ENCODE results near the gene HERC4. TPM values are rescaled to one million over a fixed set of nuclear protein-coding genes. Genes with fewer than 3 reads are reported as not detected.

The HERC4 gene
- total RNA-seq, 1 experiment from 2014 or later: 36.5 TPM

- Histone ChIP-seq H3K79me2 (ENCODE audit: insufficient read depth, low read length) (peaks cover 11% of the 10 kb centered on the region), H3K9me2 (ENCODE audit: insufficient read depth) (no peaks in the 10 kb centered on the region), H3K9me3 (ENCODE audit: control insufficient read depth in 1 of 2, insufficient read depth in 1 of 2, low read depth in 1 of 2, low read length in 2 of 2) (no peaks in the 10 kb centered on the region), H2AFZ (ENCODE audit: low read depth, low read length, poor library complexity, severe bottlenecking) (no peak overlapping the region), H3K27me3 (ENCODE audit: insufficient read depth, low read length) (no peaks in the 10 kb centered on the region), H4K20me1 (ENCODE audit: insufficient read depth) (no peaks in the 10 kb centered on the region), H3K36me3 (ENCODE audit: control insufficient read depth in 1 of 2, insufficient read depth in 2 of 2, low read length in 2 of 2) (no peaks in the 10 kb centered on the region), H3K4me1 (ENCODE audit: control insufficient read depth in 1 of 2, insufficient read depth in 2 of 2, low read length in 2 of 2) (no peaks in the 10 kb centered on the region), H3K27ac (ENCODE audit: low read depth, low read length) (no peak overlapping the region), H3K9ac (ENCODE audit: low read length) (no peak overlapping the region), H3K4me2 (ENCODE audit: low read length) (no peak overlapping the region), H3K4me3 (replicated peaks in 1 of 2; ENCODE audit: low read depth in 1 of 2, low read length in 2 of 2) (no peak overlapping the region)
- RAD21 ChIA-PET (ENCODE audit: low non-redundant PET in 1 of 2, low total read pairs in 2 of 2, uncharacterized antibody in 2 of 2, unreplicated experiment in 2 of 2): no interaction called here
- no TSS peak for BruUV-seq (replicated peaks)
- TF ChIP-seq SIN3A (IDR thresholded peaks at IDR 0.05; ENCODE audit: low read depth): no peak
- TF ChIP-seq EZH2 (IDR thresholded peaks at IDR 0.05): no peak
- no peak for TF ChIP-seq POLR2A (IDR thresholded peaks at IDR 0.05; ENCODE audit: borderline replicate concordance, extremely low read depth, insufficient read depth, insufficient read length)
- TF ChIP-seq CBX3 (IDR thresholded peaks at IDR 0.05; ENCODE audit: low read depth): no peak
- TF ChIP-seq SP1 (IDR thresholded peaks at IDR 0.05; ENCODE audit: low read depth): no peak
- no peak for TF ChIP-seq JUND (IDR thresholded peaks at IDR 0.05)
- no peak for TF ChIP-seq YY1 (IDR thresholded peaks at IDR 0.05; ENCODE audit: extremely low read depth, insufficient replicate concordance, low read depth, low read length)
- no peak for TF ChIP-seq ZBTB33 (IDR thresholded peaks at IDR 0.05; ENCODE audit: extremely low read depth, insufficient replicate concordance, low read length)
- no peak for TF ChIP-seq ZFX (IDR thresholded peaks at IDR 0.05)
- no peak for TF ChIP-seq TCF7L2 (IDR thresholded peaks at IDR 0.05; ENCODE audit: borderline replicate concordance, extremely low read depth, insufficient read depth, insufficient read length)
- no peak for TF ChIP-seq ZNF274 (IDR thresholded peaks at IDR 0.05; ENCODE audit: low read depth, low read length)
- no peak for TF ChIP-seq FOSL1 (IDR thresholded peaks at IDR 0.05; ENCODE audit: low read depth)
- no peak for TF ChIP-seq CEBPB (IDR thresholded peaks at IDR 0.05; ENCODE audit: low read depth)
- TF ChIP-seq ATF3 (IDR thresholded peaks at IDR 0.05): no peak
- TF ChIP-seq RAD21 (IDR thresholded peaks at IDR 0.05; ENCODE audit: low read depth): no peak
- TF ChIP-seq POLR2AphosphoS5 (IDR thresholded peaks at IDR 0.05; ENCODE audit: low read depth, low read length): no peak
- no peak for TF ChIP-seq REST (IDR thresholded peaks at IDR 0.05; ENCODE audit: low read depth)
- no peak for TF ChIP-seq EZH2phosphoT487 (IDR thresholded peaks at IDR 0.05; ENCODE audit: borderline replicate concordance)
- CTCF ChIA-PET: no interaction called here
- DNase-seq (ENCODE audit: low read depth, low spot score): no peak
- intact Hi-C loops (cut with micrococcal nuclease): no loop called here
- no peak for ATAC-seq
- POLR2A ChIA-PET: no interaction called here
These were observed 25.6 kb downstream of the HERC4 start for GRCh38 chr10:68049289-68050078.
